IPS-18c (cell line): ENCODE results near the gene TRIM51G.
"Not testable (repeated sequence)": the region's sequence is repeated elsewhere in the genome, so short reads cannot be mapped to it uniquely, and the experiment has no call there.

ENCODE experiments used
- H3K4me3 ChIP-seq: 2 replicates; pipeline ENCODE4 v1.7.0; 2013; ENCODE audit warnings: low read depth, mild to moderate bottlenecking, low read length, moderate library complexity; ENCODE audit not compliant: insufficient read depth
- H3K9me3 ChIP-seq: one replicate; pipeline ENCODE4 v1.6.1; 2013; ENCODE audit warnings: mild to moderate bottlenecking, low read length, moderate library complexity; ENCODE audit not compliant: control insufficient read depth, insufficient read depth

Gene TRIM51G

GRCh38 chr11:48983785-48984184 lies at the start of gene TRIM51G:
TSS of gene TRIM51G (minus strand) at chr11:48983885. CDS start at chr11:48981695, 2,190 bp downstream.
- not testable (repeated sequence) for H3K9me3 ChIP-seq, H3K4me3 ChIP-seq

GRCh38 chr11:49028523-49028922 lies 44.8 kb upstream of the TRIM51G start, which contains the start of gene TRIM49B:
TSS of gene TRIM49B (plus strand) at chr11:49028823. CDS start at chr11:49031600, 2,777 bp downstream.
- not testable (repeated sequence) for H3K9me3 ChIP-seq, H3K4me3 ChIP-seq

GRCh38 chr11:48968592-48968991 lies 15.1 kb downstream of the TRIM51G start:
- H3K4me3 ChIP-seq, H3K9me3 ChIP-seq: not testable (repeated sequence)

GRCh38 chr11:48955315-48956049 lies 28.2 kb downstream of the TRIM51G start:
- not testable (repeated sequence) for H3K9me3 ChIP-seq, H3K4me3 ChIP-seq

GRCh38 chr11:48945796-48946195 lies 37.9 kb downstream of the TRIM51G start:
- not testable (repeated sequence) for H3K9me3 ChIP-seq, H3K4me3 ChIP-seq
